GM18520 (cell line): ENCODE measurements around the gene PIP5K1B.
"Not testable (repeated sequence)": the region's sequence is repeated elsewhere in the genome, so short reads cannot be mapped to it uniquely, and the experiment has no call there.

Source experiments
- ATAC-seq: cut with Tn5 transposase; IDR thresholded peaks from one replicate; pipeline ENCODE4 v1.9.1; 2021; ENCODE audit not compliant: unreplicated experiment

PIP5K1B gene

DNA sequence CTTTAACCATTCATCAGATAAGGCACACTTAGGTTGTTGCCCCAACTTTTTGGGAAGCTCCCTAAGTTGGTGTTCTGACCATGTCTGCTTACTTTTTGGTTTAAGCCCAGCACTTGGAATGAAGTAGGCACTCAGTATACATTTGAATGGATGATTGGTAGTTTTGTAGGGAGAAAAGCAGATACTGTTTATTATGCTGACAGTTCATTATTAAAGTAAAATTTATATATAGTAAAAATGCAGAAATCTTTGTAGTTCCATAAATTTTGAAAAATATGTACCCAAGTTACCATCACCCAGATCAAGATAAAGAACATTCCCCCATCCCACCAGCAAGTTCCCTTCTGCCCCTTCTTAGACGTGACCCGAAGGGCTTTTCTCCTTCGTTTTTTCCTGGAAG, 273.5 kb downstream of the PIP5K1B start:
- no peak for ATAC-seq

DNA sequence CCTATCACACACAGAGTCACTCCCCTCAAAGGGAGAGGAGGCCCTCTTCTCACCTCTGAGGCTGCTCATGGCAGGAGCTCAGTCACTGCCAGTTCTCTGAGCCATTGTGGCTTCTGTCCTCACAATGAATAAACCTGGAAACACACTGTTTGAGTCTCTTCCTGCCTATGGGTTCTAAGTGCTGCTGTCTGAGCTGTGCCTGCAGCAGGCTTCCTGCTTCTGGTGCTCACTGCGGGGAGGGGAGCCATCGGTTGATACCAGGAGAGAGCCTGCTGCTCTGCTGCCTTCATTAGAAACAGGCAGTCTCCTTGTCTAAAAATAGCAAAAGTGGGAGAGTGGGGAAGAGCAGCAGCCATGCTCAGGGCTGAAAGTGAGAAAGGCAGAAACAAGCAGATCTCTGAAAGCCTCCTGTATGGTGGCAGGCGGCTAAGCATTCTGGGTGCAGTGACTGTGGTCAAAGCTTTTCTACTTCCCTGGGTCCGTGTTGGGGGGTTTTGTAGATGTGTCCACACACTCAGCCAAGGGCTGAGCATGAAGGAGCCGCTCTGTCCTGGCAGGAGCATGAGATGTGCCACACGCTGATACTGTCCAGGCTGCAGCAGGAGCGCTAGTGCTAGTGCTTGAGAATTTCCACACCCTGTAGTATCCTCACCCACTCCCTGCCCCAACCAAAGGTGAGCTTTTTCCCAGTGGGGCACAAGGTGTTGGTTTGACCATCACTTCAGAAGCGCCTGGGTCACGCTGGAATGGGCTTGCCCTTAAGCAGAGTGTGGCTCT, 274.7 kb downstream of the PIP5K1B start:
- ATAC-seq: no peak

DNA sequence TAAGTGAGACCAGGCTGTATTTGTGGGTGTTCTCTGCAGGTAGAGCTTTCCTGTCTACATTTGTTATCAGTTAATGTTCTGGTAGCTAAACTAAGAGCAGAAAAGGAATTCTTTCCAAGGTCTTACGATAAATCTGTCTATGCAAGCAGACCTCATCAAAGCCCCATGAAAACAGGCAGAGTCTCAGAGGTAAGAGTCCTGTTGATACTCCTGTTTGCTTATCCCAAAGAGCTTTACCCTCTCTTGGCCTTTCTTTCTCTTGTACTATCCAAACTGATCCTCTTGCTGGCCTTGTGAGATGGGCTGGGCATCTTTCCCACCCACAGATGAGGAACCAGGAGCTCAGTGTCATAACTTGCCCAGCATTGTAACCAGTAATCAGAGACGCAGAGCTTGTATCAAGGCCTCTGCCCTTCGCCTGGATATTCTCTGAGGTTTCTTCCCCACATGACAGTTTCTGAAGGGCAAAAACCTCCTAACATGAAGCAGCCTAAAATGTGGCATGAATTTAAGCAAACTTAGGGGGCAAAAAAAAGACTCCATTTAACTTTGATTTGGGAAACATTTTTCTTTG, 275.4 kb downstream of the PIP5K1B start:
- no peak for ATAC-seq

DNA sequence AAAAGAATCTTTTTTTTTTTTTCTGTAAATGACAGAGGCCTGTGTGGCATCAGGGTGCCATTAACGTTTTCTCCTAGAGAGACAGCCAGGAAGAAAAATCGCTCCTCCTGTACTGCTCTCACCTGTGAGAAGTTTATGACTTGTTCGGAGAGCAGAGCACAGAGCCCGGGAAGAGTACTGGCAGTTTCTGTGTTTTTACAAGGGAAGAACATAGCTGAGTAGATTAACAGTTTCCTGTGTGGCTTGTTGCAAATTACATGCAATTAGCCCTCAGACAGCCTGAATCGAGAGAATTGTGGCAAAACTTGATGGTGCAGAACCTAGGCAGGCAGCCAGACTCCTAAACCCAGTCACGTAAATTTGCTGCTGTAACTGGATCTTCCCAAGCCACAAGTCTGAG, 276.7 kb downstream of the PIP5K1B start:
- no peak for ATAC-seq

DNA sequence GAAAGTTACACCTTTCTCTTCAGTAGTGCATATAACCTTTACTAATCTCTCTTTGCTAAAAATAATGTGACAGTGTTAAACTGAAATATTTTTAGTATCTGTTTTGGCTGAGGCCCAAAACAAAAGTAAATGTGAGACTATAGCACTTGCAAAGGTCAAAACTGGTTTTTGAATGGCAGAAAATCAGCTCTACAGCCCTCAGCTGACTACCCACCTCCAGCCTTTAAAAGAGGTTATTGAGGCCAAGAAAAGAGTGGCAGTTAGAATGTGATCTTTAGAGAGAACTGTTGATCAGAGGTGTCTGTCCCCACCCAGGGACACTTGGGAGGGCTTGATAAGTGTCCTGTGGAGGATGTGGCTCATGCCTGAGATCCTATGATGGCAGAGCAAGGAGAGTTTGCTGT, 278.0 kb downstream of the PIP5K1B start:
- peak; percentile 44 for ATAC-seq

DNA sequence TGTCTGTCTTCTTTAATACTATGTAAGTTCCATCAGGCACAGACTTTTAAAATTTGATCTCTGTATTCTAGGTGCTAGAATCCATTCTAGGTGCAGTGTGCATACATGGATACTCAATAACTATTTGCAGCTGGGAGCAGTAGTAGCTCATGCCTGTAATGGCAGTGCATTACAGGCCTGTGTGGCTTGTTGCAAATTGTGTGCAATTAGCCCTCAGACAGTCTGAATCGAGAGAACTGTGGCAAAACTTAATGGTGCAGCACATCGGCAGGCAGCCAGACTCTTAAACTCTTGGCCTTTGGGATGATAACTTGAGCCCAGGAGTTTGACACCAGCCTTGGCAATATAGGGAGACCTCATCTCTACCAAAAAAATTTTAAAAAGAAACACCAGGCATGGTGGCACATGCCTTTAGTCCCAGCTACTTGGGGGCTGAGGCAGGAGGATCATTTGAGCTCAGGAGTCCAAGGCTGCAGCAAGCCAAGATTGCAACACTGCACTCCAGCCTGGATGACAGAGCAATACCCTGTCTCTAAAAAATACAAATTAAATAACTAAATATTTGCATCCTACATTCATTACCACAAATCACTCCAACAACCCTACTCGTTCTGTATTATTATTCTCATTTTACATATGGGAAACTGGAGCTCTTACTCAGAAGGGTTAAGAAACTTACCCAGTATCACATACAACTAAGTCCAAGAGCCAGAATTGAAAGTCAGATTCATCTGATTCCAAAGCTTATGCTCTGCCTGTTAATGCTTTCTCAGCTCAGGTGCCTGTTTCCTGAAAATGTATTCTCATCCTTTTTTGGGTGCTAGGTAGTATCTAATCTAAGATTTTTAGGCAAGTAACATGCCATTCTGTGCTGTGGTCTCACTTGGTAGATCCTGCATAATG, 278.7 kb downstream of the PIP5K1B start:
- ATAC-seq: no peak

DNA sequence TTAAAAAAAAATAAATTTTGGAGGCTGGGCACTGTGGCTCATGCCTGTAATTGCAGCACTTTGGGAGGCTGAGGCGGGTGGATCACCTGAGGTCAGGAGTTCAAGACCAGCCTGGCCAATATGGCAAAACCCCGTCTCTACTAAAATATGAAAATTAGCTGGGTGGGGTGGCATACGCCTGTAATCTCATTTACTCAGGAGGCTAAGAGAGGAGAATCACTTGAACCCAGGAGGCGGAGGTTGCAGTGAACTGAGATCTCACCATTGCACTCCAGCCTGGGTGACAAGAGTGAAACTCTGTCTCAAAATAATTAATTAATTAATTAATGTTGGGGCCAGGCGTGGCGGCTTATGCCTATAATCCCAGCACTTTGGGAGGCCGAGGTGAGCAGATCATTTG, 281.9 kb downstream of the PIP5K1B start:
- not testable (repeated sequence) for ATAC-seq

DNA sequence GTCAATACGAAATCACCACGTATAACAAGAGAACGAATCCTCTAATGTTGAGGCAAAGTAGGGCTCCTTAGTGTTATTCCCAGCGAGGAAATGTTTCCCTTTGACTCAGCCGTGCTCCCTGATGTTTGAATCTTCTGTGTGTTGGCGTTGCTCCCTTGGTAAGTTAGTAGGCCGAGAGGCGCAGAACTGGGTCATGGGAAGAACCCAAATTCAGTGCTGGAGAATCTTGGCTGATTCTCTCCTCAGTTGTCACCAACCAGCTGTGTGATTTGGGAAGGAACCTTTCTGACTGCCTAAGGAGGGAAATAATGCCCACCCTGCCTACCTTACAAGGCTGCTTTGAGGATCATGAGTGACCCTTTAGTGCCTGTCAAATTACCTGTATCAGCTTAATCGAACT, 286.4 kb downstream of the PIP5K1B start:
- ATAC-seq: no peak

DNA sequence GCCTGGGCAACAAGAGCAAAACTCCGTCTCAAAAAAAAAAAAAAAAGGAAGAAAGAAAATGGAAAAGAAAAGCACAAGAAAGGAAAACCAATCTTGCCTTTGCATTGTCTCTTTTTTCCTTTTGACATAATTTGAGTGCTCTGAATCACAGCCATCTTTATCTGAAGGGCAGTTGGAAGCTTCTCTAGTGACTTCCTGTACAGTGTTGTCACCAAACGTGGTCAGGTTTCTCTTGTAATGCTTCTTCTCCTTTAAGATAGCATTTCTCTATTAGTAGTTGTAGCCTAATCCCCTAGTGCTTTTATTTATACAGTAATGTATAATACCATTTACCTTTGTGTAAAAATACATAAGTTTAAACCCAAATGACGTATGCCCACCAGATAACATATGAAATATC, 290.7 kb downstream of the PIP5K1B start:
- no peak for ATAC-seq

DNA sequence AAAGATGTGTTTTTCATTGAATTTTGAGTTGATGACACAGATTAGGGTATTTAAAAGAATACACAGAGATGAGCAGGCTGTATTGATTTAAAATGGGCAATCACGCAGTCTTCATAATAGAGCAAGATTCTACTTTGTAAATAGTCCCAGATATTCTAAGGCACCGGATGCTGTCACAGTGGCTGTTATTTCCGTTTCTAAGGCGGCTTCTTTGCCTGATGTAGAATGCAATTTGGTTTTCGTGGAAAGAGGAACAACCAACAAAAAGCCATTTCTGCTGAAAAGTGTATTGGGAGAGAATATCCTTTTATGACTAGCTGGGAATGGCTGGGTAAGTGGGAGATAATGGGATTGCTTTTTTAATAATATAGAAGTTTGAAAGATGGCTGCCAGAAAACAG, 291.4 kb downstream of the PIP5K1B start:
- ATAC-seq: no peak

DNA sequence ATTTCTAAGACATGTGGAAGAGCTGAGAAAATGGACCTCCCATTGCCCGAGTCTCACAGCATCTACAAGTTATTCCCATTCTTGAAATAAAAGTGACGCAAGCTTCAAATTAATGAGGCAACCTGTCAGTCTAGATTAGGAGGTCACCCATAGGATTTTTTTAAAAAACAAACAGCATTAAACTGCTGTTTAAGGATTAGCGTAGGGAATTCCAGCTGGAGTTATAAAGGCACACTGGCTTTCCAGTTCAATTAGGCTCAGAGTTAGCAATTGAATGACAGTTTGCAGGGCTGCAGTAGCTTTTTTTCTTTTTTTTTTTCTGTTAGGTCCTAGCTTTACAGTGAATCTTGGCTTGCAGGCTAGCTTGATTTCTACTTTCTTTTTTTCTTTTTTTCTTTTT, 292.6 kb downstream of the PIP5K1B start:
- ATAC-seq: no peak

DNA sequence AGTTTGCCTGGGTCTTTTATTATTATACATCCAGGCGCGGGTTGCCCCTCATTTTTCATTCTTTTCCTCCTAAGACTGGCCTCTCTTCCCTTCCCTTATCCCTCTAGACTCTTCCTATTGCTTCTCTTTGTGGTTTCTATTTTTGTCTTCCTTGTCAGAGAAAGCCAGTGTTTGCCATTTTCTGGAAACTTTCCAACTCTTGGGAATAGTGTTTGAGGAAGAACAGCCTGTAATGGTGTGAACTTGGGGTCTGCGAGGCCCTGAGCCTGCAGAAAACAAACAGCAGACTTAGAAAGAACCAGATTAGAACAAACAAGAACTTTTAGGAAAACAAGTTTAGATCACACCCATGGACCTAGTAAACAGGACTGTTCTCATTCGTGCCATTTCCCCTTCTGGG, 293.3 kb downstream of the PIP5K1B start:
- no peak for ATAC-seq

DNA sequence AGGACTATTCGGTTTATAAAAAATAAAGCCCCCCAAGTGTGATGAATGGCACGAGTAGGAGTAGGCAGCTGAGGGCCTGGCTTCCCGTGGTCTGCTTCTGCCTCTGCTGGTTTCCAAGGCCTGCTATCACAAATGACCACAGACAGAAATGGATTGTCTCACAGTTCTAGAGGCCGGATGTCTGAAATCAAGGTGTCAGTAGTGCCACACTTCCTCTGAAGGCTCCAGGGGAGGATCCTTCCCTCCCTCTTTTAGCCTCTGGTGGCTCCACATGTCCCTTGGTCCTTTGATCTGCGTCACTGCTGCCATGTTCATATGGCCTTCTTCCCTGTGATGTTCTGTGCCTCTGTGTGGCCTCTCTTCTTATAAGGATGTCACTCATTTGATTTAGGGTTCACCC, 293.8 kb downstream of the PIP5K1B start:
- ATAC-seq: no peak

DNA sequence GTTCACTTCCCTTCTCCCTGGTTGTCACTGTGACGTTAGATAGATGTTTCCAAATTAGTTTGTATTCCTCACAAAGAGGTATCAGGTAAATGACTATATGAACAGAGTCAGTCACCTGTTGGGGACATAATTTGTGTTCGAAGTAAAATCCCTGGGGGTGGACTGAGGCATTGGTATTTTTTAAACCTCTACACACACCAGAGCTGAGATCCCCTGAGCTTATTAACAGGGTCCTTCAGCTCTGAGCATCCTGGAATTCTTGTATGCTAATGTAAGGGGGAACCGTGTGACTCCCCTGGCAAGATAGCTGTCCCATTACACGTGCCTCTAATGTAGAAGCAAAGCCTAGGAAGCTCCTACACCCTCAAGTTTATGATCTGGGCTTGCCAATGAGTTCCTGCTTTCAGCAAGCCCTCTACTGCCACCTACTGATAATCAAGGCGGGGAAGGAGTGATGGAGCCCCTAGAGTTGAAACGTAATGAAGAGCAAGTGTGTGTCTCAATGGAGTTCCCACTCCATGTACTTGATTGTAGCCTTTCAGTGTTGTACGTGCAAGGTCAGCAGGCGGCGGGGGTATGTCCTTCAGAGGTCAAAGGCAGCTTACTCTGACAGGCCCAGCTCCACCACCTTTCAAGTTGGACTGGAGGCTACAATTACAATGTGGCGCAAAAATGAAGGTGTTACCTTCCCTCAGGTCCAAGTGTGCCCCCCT, 294.5 kb downstream of the PIP5K1B start:
- peak; percentile 53 for ATAC-seq

DNA sequence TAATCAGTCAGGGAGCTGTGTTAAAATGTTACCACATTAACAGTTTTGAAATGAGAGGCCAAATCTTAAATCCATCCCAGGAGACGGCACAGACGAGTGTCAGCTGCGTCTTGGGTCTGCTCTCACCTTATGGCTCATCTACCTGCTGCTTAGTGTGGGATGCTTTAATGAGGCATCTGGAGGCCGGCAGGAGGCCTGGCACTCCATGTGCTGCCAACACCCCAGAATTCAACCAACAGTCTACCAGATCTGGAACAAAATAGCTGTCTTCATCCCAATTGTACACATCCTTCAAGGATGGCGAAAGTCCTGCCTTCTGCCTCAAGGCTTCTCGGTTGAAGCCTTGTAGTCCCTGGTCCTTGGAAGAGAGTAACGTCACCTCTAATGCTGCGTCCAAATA, 296.9 kb downstream of the PIP5K1B start:
- ATAC-seq: no peak

DNA sequence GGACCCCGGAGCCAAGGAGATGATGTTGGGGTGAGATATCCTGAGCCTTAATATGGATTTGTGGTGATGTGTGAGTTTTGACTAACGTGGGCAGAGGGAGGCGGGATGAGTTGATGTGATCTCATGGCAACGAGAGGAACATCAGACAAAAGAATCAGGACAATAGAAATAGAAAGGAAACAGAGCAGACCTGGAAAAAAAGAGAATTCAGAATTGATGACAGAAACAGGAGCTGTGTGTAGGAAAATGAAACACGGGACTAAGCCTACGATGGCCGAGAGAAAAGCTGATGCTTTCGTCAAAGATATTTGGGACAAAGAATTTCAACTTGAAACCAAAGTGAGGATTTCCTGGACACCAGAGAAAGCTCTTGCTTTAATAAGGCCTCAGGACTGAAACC, 298.0 kb downstream of the PIP5K1B start:
- no peak for ATAC-seq

DNA sequence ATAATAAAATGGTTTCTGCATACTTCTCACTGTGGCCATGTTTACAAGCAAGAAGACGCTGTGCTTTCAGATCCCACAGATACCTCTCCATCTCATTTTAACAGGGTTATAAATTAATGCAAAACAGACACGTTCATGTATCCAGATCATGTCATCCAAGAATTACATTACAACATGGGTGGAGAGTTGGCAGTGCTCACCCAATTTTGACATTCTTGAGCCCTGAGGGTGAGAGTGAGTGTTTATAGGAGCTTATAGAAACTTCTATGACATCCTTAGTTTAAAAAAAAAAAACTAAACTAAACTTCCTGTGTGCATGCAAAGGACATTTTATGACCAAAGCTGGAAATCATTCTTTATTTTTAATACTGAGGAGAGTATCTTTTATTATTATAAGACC, 299.8 kb downstream of the PIP5K1B start:
- no peak for ATAC-seq

DNA sequence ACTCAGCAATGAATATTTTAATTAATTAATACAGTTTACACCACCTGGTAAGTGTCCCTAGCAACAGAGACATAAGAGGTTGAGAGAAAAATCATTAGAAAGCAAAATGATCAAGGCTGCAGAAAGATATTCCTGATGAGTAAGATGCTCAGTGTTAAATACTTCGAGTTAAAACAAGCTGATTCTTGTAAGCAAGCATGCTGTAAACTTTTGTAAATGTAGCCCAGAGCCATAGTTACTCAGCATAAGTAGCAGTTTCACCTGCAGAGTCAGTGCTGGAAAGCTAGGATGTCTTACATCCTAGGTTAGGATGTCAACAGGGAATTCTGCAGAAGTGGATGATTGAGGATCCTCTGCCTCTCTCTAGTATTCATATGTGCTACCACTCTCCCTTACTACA, 304.7 kb downstream of the PIP5K1B start:
- ATAC-seq: no peak

DNA sequence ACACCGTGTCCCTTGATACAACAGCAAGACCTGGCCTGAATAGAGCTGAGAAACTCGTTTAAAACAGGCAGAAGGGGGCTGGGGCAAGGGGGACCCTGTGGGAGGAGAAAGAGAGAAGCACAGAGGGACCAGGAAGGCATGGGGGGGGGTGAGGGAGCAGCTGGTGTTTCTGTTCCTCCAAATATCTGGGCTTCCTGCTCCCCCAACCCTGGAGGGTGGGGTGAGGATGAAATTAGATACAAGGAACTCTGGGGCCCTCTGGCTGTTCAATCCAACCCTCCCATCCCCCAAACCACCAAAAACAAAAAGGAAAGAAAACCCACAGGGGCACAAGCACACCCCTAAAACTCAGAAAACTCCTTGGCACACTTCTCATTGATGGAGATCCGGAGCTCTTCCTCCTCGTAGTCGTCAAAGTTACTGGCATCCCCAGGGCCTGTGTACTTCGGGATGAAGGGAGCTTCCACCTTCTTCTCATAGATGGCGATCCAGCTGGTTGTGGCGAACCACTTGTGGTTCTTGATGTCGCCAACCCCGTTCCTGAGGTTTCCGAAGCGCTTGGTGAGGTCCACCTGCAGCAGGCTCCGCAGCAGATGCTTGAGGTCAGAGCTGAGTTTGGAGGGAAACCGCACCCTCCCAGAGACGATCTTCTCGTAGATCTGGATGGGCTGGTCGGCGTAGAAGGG, 307.8 kb downstream of the PIP5K1B start:
- no peak for ATAC-seq

DNA sequence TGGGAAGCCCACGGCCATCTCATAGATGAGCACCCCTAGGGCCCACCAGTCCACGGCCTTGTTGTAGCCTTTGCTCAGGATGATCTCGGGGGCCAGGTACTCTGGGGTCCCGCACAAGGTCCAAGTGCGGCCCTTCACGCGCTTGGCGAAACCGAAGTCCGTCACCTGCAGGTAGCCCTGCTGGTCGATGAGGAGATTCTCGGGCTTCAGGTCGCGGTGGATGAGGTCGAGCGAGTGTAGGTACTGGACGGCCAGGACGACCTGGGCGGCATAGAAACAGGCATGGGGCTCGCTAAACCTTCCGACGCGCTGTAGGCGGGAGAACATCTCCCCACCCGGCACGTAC, 308.3 kb downstream of the PIP5K1B start:
- no peak for ATAC-seq

DNA sequence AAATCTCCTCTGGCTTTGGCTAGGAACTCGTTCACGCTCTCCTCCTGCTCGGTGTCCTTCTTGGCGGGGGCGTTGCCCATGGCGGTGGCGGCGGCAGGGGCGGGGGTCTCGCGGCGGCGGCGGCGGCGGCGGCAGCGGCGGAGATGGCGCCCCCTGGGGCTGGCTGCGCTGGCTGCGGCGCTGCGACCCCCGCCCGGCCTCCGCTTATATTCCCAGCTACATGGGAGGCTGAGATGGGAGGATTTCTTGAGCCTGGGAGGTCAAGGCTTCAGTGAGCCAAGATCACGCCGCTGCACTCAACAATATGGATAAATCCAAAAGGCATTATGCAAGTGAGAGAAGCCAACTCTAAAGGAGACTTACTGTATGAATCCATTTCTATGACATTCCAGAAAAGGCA, 309.0 kb downstream of the PIP5K1B start, which contains the start of gene PRKACG:
TSS of gene PRKACG (minus strand) at position 101 of the 400 bp plus-strand sequence. CDS start at position 80, 21 bp downstream.
- ATAC-seq: no peak
